ENCODE results near the gene TP53TG5.

TP53TG5 gene

DNA sequence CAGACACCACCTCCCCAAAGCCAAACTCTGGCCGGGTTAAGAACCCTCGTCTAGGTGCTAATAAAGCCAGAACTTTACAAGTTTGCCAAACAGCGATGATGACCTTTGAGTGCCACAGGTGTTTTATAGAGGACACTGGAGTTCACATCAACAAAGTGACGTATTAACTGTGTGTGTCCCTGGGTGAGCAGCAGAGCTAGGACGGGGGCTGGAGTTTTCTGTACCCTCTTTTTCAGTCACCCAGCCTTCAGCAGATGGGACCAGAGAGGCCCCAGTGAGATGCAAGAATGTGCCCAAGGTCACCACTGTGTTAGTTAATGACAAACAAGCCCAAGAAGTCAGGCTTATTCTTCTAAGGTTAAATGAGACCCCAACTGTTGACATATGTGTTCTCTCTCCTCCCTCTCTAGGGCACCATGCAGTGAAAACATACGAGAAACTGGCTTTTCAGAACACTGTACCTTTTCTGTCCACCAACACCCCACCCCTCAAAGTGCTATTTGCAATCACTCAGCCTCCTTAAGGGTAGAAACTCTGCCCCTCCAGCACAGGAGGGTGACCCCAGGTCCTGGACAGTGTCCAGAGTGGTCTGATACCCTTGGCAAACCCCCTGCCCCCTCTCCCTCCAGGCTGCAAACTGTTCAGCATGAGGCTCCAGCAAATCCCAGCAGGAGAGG lies 35.1 kb downstream of the TP53TG5 start:
- Histone ChIP-seq H3K4me3 (ENCODE audit: low read length) (no peak overlapping the region), H3K4me2 (ENCODE audit: low read length) (no peak overlapping the region), H3K27ac (ENCODE audit: low read depth, low read length) (no peak overlapping the region), H3K36me3 (ENCODE audit: control insufficient read depth, low read length) (no peaks in the 10 kb centered on the region), H3K27me3 (ENCODE audit: control insufficient read depth, low read length) (peaks cover 69% of the 10 kb centered on the region), H3K4me1 (ENCODE audit: control insufficient read depth, low read length) (no peaks in the 10 kb centered on the region), H4K20me1 (ENCODE audit: control insufficient read depth, insufficient read depth, low read depth, low read length) (no peaks in the 10 kb centered on the region), H3K9me2 (replicated peaks; ENCODE audit: control insufficient read depth, low read length) (no peaks in the 10 kb centered on the region), H3K79me2 (ENCODE audit: control insufficient read depth, low read length) (no peaks in the 10 kb centered on the region), H3K9me3 (ENCODE audit: control insufficient read depth, insufficient read depth, low read length) (no peaks in the 10 kb centered on the region), H3F3A (ENCODE audit: control insufficient read depth, insufficient read depth) (no peaks in the 10 kb centered on the region)
- no peak for TF ChIP-seq EZH2phosphoT487 (IDR thresholded peaks at IDR 0.05; ENCODE audit: borderline replicate concordance, low read length)
- TF ChIP-seq, protein P1, sequence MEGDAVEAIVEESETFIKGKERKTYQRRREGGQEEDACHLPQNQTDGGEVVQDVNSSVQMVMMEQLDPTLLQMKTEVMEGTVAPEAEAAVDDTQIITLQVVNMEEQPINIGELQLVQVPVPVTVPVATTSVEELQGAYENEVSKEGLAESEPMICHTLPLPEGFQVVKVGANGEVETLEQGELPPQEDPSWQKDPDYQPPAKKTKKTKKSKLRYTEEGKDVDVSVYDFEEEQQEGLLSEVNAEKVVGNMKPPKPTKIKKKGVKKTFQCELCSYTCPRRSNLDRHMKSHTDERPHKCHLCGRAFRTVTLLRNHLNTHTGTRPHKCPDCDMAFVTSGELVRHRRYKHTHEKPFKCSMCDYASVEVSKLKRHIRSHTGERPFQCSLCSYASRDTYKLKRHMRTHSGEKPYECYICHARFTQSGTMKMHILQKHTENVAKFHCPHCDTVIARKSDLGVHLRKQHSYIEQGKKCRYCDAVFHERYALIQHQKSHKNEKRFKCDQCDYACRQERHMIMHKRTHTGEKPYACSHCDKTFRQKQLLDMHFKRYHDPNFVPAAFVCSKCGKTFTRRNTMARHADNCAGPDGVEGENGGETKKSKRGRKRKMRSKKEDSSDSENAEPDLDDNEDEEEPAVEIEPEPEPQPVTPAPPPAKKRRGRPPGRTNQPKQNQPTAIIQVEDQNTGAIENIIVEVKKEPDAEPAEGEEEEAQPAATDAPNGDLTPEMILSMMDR (IDR thresholded peaks at IDR 0.05; ENCODE audit: low read depth, low read length, poor library complexity, severe bottlenecking), result no peak

GRCh38 chr20:45341939-45342854 lies 35.9 kb downstream of the TP53TG5 start:
- no peak for TF ChIP-seq EZH2phosphoT487 (IDR thresholded peaks at IDR 0.05; ENCODE audit: borderline replicate concordance, low read length)
- TF ChIP-seq, protein P1 (IDR thresholded peaks at IDR 0.05; ENCODE audit: low read depth, low read length, poor library complexity, severe bottlenecking), result no peak
- no peaks in the 10 kb centered on the region for H3K4me1 ChIP-seq (ENCODE audit: control insufficient read depth, low read length)
- no peaks in the 10 kb centered on the region for H3K79me2 ChIP-seq (ENCODE audit: control insufficient read depth, low read length)
- H3K27ac ChIP-seq (ENCODE audit: low read depth, low read length), result no peak overlapping the region
- no peak overlapping the region for H3K4me3 ChIP-seq (ENCODE audit: low read length)
- no peaks in the 10 kb centered on the region for H4K20me1 ChIP-seq (ENCODE audit: control insufficient read depth, insufficient read depth, low read depth, low read length)
- H3K36me3 ChIP-seq (ENCODE audit: control insufficient read depth, low read length), result no peaks in the 10 kb centered on the region
- H3F3A ChIP-seq (ENCODE audit: control insufficient read depth, insufficient read depth), result no peaks in the 10 kb centered on the region
- H3K4me2 ChIP-seq (ENCODE audit: low read length), result no peak overlapping the region
- no peaks in the 10 kb centered on the region for H3K9me3 ChIP-seq (ENCODE audit: control insufficient read depth, insufficient read depth, low read length)
- no peaks in the 10 kb centered on the region for H3K9me2 ChIP-seq (replicated peaks; ENCODE audit: control insufficient read depth, low read length)
- H3K27me3 ChIP-seq (ENCODE audit: control insufficient read depth, low read length), result peaks cover 61% of the 10 kb centered on the region

DNA sequence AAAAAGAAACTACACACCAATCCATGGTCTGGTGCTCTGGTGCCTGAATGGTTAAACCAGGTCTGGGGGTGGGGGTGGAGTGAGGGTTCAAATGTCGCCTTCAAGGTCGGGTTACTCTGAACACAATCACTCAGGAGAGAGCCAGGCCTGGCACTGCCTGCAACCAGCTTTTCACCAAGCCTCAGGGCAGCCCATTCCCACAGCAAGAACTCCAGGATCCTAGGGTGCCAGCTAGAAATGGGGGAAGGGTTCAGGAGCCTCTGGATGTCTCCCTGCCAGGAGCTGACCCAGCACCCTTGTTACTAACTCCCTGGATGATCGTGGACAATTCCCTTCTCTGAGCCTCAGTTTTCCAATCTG lies 36.6 kb downstream of the TP53TG5 start:
- H3F3A ChIP-seq (ENCODE audit: control insufficient read depth, insufficient read depth), result no peaks in the 10 kb centered on the region
- H3K27ac ChIP-seq (ENCODE audit: low read depth, low read length), result no peak overlapping the region
- no peaks in the 10 kb centered on the region for H3K36me3 ChIP-seq (ENCODE audit: control insufficient read depth, low read length)
- no peaks in the 10 kb centered on the region for H4K20me1 ChIP-seq (ENCODE audit: control insufficient read depth, insufficient read depth, low read depth, low read length)
- H3K9me2 ChIP-seq (replicated peaks; ENCODE audit: control insufficient read depth, low read length), result no peaks in the 10 kb centered on the region
- H3K4me1 ChIP-seq (ENCODE audit: control insufficient read depth, low read length), result no peaks in the 10 kb centered on the region
- TF ChIP-seq, protein P1 (IDR thresholded peaks at IDR 0.05; ENCODE audit: low read depth, low read length, poor library complexity, severe bottlenecking), result no peak
- TF ChIP-seq EZH2phosphoT487 (IDR thresholded peaks at IDR 0.05; ENCODE audit: borderline replicate concordance, low read length), result no peak
- H3K9me3 ChIP-seq (ENCODE audit: control insufficient read depth, insufficient read depth, low read length), result no peaks in the 10 kb centered on the region
- no peaks in the 10 kb centered on the region for H3K79me2 ChIP-seq (ENCODE audit: control insufficient read depth, low read length)
- H3K4me2 ChIP-seq (ENCODE audit: low read length), result no peak overlapping the region
- H3K4me3 ChIP-seq (ENCODE audit: low read length), result no peak overlapping the region
- peaks cover 55% of the 10 kb centered on the region for H3K27me3 ChIP-seq (ENCODE audit: control insufficient read depth, low read length)

Measured in DOHH2 (cell line).